Spleen (tissue), 11 donors: ENCODE measurements around the gene NUP210. TPM values are rescaled to one million over a fixed set of nuclear protein-coding genes. Genes with fewer than 3 reads are reported as not detected.

Experiments
- DNase-seq: peaks from one replicate; pipeline ENCODE4 v3.0.0-alpha.2; 2020
- H3K27ac ChIP-seq, 8 donors: fragments of 200-600 bp; sonication (generic) in 7 of 8; 1 replicate in 4 of 8; 2 replicates in 4 of 8; pipeline versions ENCODE4 v1.5.0 to v1.8.0; 2016 to 2021; ENCODE audit warnings: inconsistent platforms in 4 of 8, mild to moderate bottlenecking in 4 of 8, moderate library complexity in 1 of 8
- H3K27me3 ChIP-seq, 7 donors: fragments of 200-600 bp; sonication (generic) in 6 of 7; replicated peaks in 1 of 7; 1 replicate in 4 of 7; 2 replicates in 3 of 7; pipeline versions ENCODE4 v1.5.0 to v1.8.0; 2016 to 2021; ENCODE audit warnings: inconsistent platforms in 3 of 7, mild to moderate bottlenecking in 1 of 7
- H3K36me3 ChIP-seq, 6 donors: fragments of 200-600 bp; sonication (generic) in 5 of 6; 1 replicate in 4 of 6; 2 replicates in 2 of 6; pipeline versions ENCODE4 v1.5.0 to v1.8.0; 2016 to 2021; ENCODE audit warnings: inconsistent platforms in 2 of 6
- H3K4me1 ChIP-seq, 6 donors: fragments of 200-600 bp; sonication (generic) in 5 of 6; 1 replicate in 3 of 6; 2 replicates in 3 of 6; pipeline versions ENCODE4 v1.5.0 to v1.8.0; 2016 to 2021; ENCODE audit warnings: inconsistent platforms in 3 of 6
- H3K4me3 ChIP-seq, 8 donors: fragments of 200-600 bp; sonication (generic) in 7 of 8; 1 replicate in 4 of 8; 2 replicates in 4 of 8; pipeline versions ENCODE4 v1.5.0 to v1.8.0; 2016 to 2021; ENCODE audit warnings: inconsistent platforms in 4 of 8, mild to moderate bottlenecking in 4 of 8, moderate library complexity in 2 of 8
- H3K9me3 ChIP-seq, 8 donors: fragments of 200-600 bp; sonication (generic) in 7 of 8; 1 replicate in 4 of 8; 2 replicates in 4 of 8; pipeline versions ENCODE4 v1.5.0 to v1.8.0; 2016 to 2021; ENCODE audit warnings: inconsistent platforms in 4 of 8
- POLR2A ChIP-seq, 3 donors: fragments of 450-650 bp; IDR thresholded peaks; one replicate each; pipeline ENCODE4 v1.5.1; 2017; ENCODE audit warnings: antibody characterized with exemption in 3 of 3, mild to moderate bottlenecking in 1 of 3
- POLR2AphosphoS5 ChIP-seq, 3 donors: sonication (generic); formaldehyde crosslinking; IDR thresholded peaks; one replicate each; pipeline ENCODE4 v1.5.1; 2017; ENCODE audit warnings: antibody characterized with exemption in 3 of 3
- WGBS, 5 donors: extraction: QIAGEN DNeasy Blood & Tissue Kit in 3 of 5; methylation state at CpG; one replicate each; pipeline versions ENCODE4 v1.1.5 to v1.1.7; 2013 to 2018; 5-methylcytosine and 5-hydroxymethylcytosine counted together
- intact Hi-C: fragments of 100-400 bp; cut with DNase I; formaldehyde crosslinking; loops from one replicate; pipeline ENCODE4 v1.15.0; 2023; ENCODE audit warnings: low total_unique reads
- polyA plus RNA-seq, 3 donors: library from polyadenylated mRNA; stranded (reverse); fragments of 200-250 nt; gene quantifications; one replicate each; pipeline ENCODE4 v1.2.1, GENCODE V29; 2013
- total RNA-seq, 7 donors: library from RNA; depleted of rRNA in 3 of 7; stranded (reverse); fragments of >200 nt in 3 of 7; fragmentation: NEBNext Ultra II Directional in 4 of 7; extraction: Animal tissue kit (Norgen Biotek cat#: 25700) in 4 of 7; gene quantifications; one replicate each; pipeline versions ENCODE4 v1.1.0 to v1.2.1, GENCODE V29; 2016 to 2021
- TF ChIP-seq, protein P1 (sequence below), 11 experiments: fragments of 200-600 bp in 7 of 11; fragments of 450-650 bp in 4 of 11; sonication (generic) in 4 of 11; IDR thresholded peaks in 8 of 11; conservative IDR thresholded peaks in 3 of 11; 1 replicate in 7 of 11; 2 replicates in 4 of 11; pipeline versions ENCODE4 v1.4.0 to v1.8.0; 2016 to 2021; ENCODE audit warnings: antibody characterized with exemption in 11 of 11, inconsistent platforms in 4 of 11, mild to moderate bottlenecking in 1 of 11
- donor health status: healthy with polysubstance abuse.
- donor health status: DM: no; HTN: no; CAD: no; lungs with moderate emphysema.
- donor health status: DM: no; HTN: no; CAD: no.
- donor health status: Bipolar disorder and iron deficiency.
- donor health status: healthy.
- donor health status: DM: no; HTN: no; CAD: no.
- donor health status: DM: yes; HTN: yes; CAD: no.

NUP210 gene
- total and polyA plus RNA-seq, 10 donors = 20.1 to 76.8 (median 58.2) TPM

DNA sequence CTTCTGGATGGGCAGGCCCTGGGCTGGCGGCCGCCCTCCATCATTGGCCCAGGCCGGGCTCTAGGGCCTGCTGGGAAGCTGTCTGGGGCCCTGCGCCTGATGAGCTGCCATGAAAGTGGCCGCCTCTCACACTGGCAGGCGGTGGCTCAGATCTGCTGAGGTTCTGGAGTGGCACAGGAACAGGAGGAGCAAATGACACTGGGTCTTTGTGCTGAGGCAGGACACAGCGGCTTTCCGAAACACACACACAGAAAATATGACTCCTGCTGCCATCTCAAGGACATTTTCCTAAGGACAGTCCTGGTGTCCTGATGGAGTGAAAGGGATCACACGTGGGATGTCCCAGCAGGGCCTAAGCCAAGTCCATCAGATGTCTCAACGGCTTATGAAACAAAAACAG is 103.5 kb downstream of the NUP210 start:
- Histone ChIP-seq H3K27ac (no peak overlapping the region), H3K36me3 (peaks cover 5 to 92% (median 79%) of the 10 kb centered on the region in 6 donors), H3K4me3 (no peak overlapping the region), H3K4me1 (no peaks in the 10 kb centered on the region), H3K9me3 (no peaks in the 10 kb centered on the region), H3K27me3 (no peaks in the 10 kb centered on the region)
- no peak for TF ChIP-seq POLR2AphosphoS5 (IDR thresholded peaks at IDR 0.05)
- TF ChIP-seq POLR2A (IDR thresholded peaks at IDR 0.05) = no peak
- TF ChIP-seq, protein P1, sequence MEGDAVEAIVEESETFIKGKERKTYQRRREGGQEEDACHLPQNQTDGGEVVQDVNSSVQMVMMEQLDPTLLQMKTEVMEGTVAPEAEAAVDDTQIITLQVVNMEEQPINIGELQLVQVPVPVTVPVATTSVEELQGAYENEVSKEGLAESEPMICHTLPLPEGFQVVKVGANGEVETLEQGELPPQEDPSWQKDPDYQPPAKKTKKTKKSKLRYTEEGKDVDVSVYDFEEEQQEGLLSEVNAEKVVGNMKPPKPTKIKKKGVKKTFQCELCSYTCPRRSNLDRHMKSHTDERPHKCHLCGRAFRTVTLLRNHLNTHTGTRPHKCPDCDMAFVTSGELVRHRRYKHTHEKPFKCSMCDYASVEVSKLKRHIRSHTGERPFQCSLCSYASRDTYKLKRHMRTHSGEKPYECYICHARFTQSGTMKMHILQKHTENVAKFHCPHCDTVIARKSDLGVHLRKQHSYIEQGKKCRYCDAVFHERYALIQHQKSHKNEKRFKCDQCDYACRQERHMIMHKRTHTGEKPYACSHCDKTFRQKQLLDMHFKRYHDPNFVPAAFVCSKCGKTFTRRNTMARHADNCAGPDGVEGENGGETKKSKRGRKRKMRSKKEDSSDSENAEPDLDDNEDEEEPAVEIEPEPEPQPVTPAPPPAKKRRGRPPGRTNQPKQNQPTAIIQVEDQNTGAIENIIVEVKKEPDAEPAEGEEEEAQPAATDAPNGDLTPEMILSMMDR (IDR thresholded peaks at IDR 0.05 in 8 of 11, conservative IDR thresholded peaks at IDR 0.05 in 3 of 11) = no peak
- DNase-seq = no peak
- WGBS, 5 donors = 84 to 94% (median 91%) methylated on average over 10 of the region's 10 CpGs
- intact Hi-C loops = no loop called here

- Histone ChIP-seq H3K4me1 (no peaks in the 10 kb centered on the region), H3K4me3 (no peak overlapping the region), H3K27ac (no peak overlapping the region), H3K36me3 (peaks cover 5 to 75% (median 63%) of the 10 kb centered on the region in 6 donors), H3K9me3 (no peaks in the 10 kb centered on the region), H3K27me3 (no peaks in the 10 kb centered on the region)
- no peak for DNase-seq
- TF ChIP-seq, protein P1 (IDR thresholded peaks at IDR 0.05 in 8 of 11, conservative IDR thresholded peaks at IDR 0.05 in 3 of 11) = no peak
- no peak for TF ChIP-seq POLR2A (IDR thresholded peaks at IDR 0.05)
- TF ChIP-seq POLR2AphosphoS5 (IDR thresholded peaks at IDR 0.05) = no peak
- WGBS, 5 donors = 79 to 92% (median 84%) methylated on average over 3 of the region's 3 CpGs
- intact Hi-C loops = no loop called here
Observed at GRCh38 chr3:13314877-13315276, 105.2 kb downstream of the NUP210 start.

DNA sequence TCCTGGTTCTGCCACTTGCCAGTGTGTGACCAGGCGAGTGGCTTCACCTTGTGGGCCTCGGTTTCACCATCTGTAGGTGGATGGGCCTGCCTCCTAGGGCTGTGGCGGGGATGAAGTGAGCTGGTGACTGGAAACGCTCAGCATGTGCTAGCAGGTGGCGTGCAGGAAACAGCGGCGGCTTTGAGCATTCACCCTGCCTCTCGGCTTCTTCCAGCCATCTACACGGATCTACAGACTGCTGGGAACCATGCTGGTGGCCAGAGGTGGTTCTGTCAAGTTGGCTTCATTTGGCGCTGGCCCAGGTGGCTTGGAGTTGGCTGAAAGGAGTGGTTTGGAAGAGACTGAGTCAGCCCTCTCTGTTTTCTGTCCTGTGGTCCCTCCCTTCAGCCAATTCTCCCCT is 106.3 kb downstream of the NUP210 start:
- H3K27me3 ChIP-seq = no peaks in the 10 kb centered on the region
- no peaks in the 10 kb centered on the region for H3K9me3 ChIP-seq
- no peak overlapping the region for H3K4me3 ChIP-seq
- no peak overlapping the region for H3K27ac ChIP-seq
- no peaks in the 10 kb centered on the region for H3K4me1 ChIP-seq
- intact Hi-C loops = no loop called here
- 94 to 97% (median 95%) methylated on average over 8 to 10 of the region's 10 CpGs for WGBS, 5 donors
- TF ChIP-seq, protein P1 (IDR thresholded peaks at IDR 0.05 in 8 of 11, conservative IDR thresholded peaks at IDR 0.05 in 3 of 11) = no peak
- TF ChIP-seq POLR2AphosphoS5 (IDR thresholded peaks at IDR 0.05) = peak in 1 of 3 donors; percentile 30
- H3K36me3 ChIP-seq = peaks cover 5 to 71% (median 53%) of the 10 kb centered on the region in 6 donors
- no peak for DNase-seq

GRCh38 chr3:13309004-13309403 is 111.1 kb downstream of the NUP210 start:
- Histone ChIP-seq H3K36me3 (peaks cover 0 to 23% (median 6%) of the 10 kb centered on the region in 6 donors), H3K4me3 (no peak overlapping the region), H3K4me1 (no peaks in the 10 kb centered on the region), H3K27ac (no peak overlapping the region), H3K27me3 (no peaks in the 10 kb centered on the region), H3K9me3 (no peaks in the 10 kb centered on the region)
- intact Hi-C loops = no loop called here
- 66 to 80% (median 75%) methylated on average over 3 of the region's 3 CpGs for WGBS, 5 donors
- TF ChIP-seq, protein P1 (IDR thresholded peaks at IDR 0.05 in 8 of 11, conservative IDR thresholded peaks at IDR 0.05 in 3 of 11) = no peak
- no peak for TF ChIP-seq POLR2AphosphoS5 (IDR thresholded peaks at IDR 0.05)
- no peak for TF ChIP-seq POLR2A (IDR thresholded peaks at IDR 0.05)
- DNase-seq = peak; percentile 49
